Sigmoid colon (tissue), 4 donors: Measurements from ENCODE around the gene WASF2.

Experiments used
- CTCF ChIP-seq, 4 experiments: fragments of 450-650 bp in 3 of 4; fragments of 200-600 bp in 1 of 4; IDR thresholded peaks; one replicate each; pipeline ENCODE4 v1.5.1; 2016 to 2019; ENCODE audit warnings: antibody characterized with exemption in 4 of 4, mild to moderate bottlenecking in 3 of 4, moderate library complexity in 2 of 4
- EP300 ChIP-seq, 4 donors: sonication (generic); formaldehyde crosslinking; IDR thresholded peaks; one replicate each; pipeline ENCODE4 v1.6.1; 2017; ENCODE audit warnings: antibody characterized with exemption in 4 of 4
- POLR2A ChIP-seq, 2 donors: fragments of 450-650 bp; IDR thresholded peaks; one replicate each; pipeline ENCODE4 v1.6.1; 2016; ENCODE audit warnings: antibody characterized with exemption in 2 of 2, mild to moderate bottlenecking in 2 of 2, moderate library complexity in 2 of 2

GRCh38 chr1:27506703-27507102 lies 16.7 kb upstream of the WASF2 start:
- TF ChIP-seq CTCF (IDR thresholded peaks at IDR 0.05) (no peak), POLR2A (IDR thresholded peaks at IDR 0.05) (no peak), EP300 (IDR thresholded peaks at IDR 0.05) (no peak)
